OCI-LY7 (cell line): Measurements from ENCODE around the gene PARP3. TPM values are rescaled to one million over a fixed set of nuclear protein-coding genes. Genes with fewer than 3 reads are reported as not detected.

Source experiments
- BruUV-seq: library from RNA; stranded (reverse); fragments of 400-500 nt; replicated peaks from 2 replicates; lab custom pipeline; 2021; lab: Mats Ljungman, UMichigan
- CTCF ChIA-PET: fragments of 300-600 bp; sonication (Branson Sonifier 250); formaldehyde crosslinking; loops from one replicate; lab custom pipeline; 2022; ENCODE audit warnings: antibody characterized with exemption; ENCODE audit not compliant: unreplicated experiment; lab: Charles Lee
- POLR2A ChIA-PET: fragments of 300-600 bp; sonication (Branson Sonifier 250); formaldehyde crosslinking; loops from one replicate; lab custom pipeline; 2022; ENCODE audit warnings: antibody characterized with exemption; lab: Charles Lee
- DNase-seq: peaks from one replicate; pipeline ENCODE4 v3.0.0-alpha.2; 2015; ENCODE audit warnings: low spot score
- H2AFZ ChIP-seq: fragments of 200-600 bp; sonication (generic), shearing (Covaris generic); 2 replicates; pipeline ENCODE4 v1.6.1; 2014; ENCODE audit warnings: mild to moderate bottlenecking, antibody characterized with exemption, low read length, moderate library complexity
- H3K27ac ChIP-seq: fragments of 200-600 bp; sonication (generic); 2 replicates; pipeline ENCODE4 v1.5.1; 2014; ENCODE audit warnings: mixed run types, low read depth, mild to moderate bottlenecking, moderate library complexity, low read length, inconsistent platforms; ENCODE audit not compliant: poor library complexity, severe bottlenecking
- H3K36me3 ChIP-seq: fragments of 200-600 bp; sonication (generic); 2 replicates; pipeline ENCODE4 v1.6.1; 2014; ENCODE audit warnings: mild to moderate bottlenecking, antibody characterized with exemption, low read length, moderate library complexity, mixed read lengths; ENCODE audit not compliant: insufficient read depth
- H3K4me1 ChIP-seq: fragments of 200-600 bp; sonication (generic); 2 replicates; pipeline ENCODE4 v1.5.1; 2014; ENCODE audit warnings: mild to moderate bottlenecking, low read length; ENCODE audit not compliant: insufficient read depth, poor library complexity, severe bottlenecking
- H3K4me2 ChIP-seq: fragments of 200-600 bp; sonication (generic); 2 replicates; pipeline ENCODE4 v1.6.1; 2014; ENCODE audit warnings: mild to moderate bottlenecking, low read length
- H3K4me3 ChIP-seq: fragments of 200-600 bp; sonication (generic); 2 replicates; pipeline ENCODE4 v1.5.1; 2014; ENCODE audit warnings: mild to moderate bottlenecking, low read depth, low read length; ENCODE audit not compliant: poor library complexity, severe bottlenecking
- H3K79me2 ChIP-seq: fragments of 200-600 bp; sonication (generic); 2 replicates; pipeline ENCODE4 v1.6.1; 2016; ENCODE audit warnings: low read depth, mild to moderate bottlenecking, low read length, moderate library complexity, mixed read lengths; ENCODE audit not compliant: insufficient read depth
- H3K9me2 ChIP-seq: fragments of 200-600 bp; sonication (generic); 2 replicates; pipeline ENCODE4 v1.6.1; 2016; ENCODE audit warnings: mild to moderate bottlenecking, low read length, mixed read lengths; ENCODE audit not compliant: insufficient read depth
- H3K9me3 ChIP-seq: fragments of 200-600 bp; sonication (generic); 2 replicates; pipeline ENCODE4 v1.6.1; 2014; ENCODE audit warnings: mild to moderate bottlenecking, mixed run types, low read length, mixed read lengths
- H4K20me1 ChIP-seq: fragments of 200-600 bp; sonication (generic); 2 replicates; pipeline ENCODE4 v1.6.1; 2014; ENCODE audit warnings: mild to moderate bottlenecking, antibody characterized with exemption, low read length, moderate library complexity, mixed read lengths; ENCODE audit not compliant: insufficient read depth
- CTCF ChIP-seq: fragments of 200-600 bp; sonication (generic); conservative IDR thresholded peaks from 2 replicates; pipeline ENCODE4 v1.5.1; 2014; ENCODE audit warnings: mild to moderate bottlenecking, antibody characterized with exemption, low read length, moderate library complexity, mixed read lengths
- EZH2phosphoT487 ChIP-seq: fragments of 200-600 bp; sonication (generic); IDR thresholded peaks from 2 replicates; pipeline ENCODE4 v1.6.1; 2018; ENCODE audit warnings: low read depth, borderline replicate concordance, mild to moderate bottlenecking, mixed run types, antibody characterized with exemption, low read length, moderate library complexity, mixed read lengths
- intact Hi-C: fragments of 100-400 bp; cut with micrococcal nuclease; formaldehyde crosslinking; loops from one replicate; pipeline ENCODE4 v1.10.0; 2022; ENCODE audit not compliant: unreplicated experiment
- total RNA-seq, 2 experiments: library from RNA; depleted of rRNA in 1 of 2; stranded (reverse); fragments of >200 nt in 1 of 2; shearing (Covaris generic) in 1 of 2; gene quantifications; 2 replicates each; pipeline ENCODE4 v1.2.3, GENCODE V29; 2014 to 2022

PARP3 gene
- total RNA-seq, 2 experiments from 2014 or later = 11.9 to 12.0 TPM

DNA sequence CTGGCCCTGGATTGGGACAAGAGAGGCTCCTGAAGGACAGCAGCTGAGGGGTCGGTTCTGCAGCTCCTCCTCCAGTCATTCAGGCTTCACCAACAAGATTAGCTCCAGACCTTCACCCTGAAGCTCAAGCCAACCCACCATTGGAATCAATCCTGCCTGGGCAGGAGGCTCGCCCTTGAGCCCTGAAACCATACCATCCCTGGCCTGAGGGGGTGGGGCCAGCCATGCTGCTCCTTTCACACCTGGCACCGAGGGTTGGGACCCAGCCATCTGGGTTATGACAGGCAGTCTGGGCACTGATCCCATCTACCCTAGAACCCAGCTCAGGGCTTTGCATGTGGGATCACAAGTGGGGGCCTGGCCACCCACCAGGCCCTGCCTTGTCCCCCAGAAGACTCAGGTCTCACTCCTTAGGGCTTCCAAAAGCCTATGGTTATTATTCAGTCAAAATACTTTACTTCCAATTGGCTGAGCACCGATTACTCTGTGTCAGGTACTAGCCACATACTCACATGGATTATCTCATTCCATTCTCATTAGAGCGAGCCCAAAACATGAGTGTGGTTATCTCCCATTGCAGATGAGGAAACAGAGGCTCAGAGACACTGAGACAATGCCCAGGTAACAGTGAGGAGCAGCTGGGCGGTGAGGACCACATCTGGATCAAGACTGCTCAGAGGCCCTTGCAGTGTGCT is 28.6 kb downstream of the PARP3 start:
- H3K9me3 ChIP-seq = no peaks in the 10 kb centered on the region
- peaks cover 26% of the 10 kb centered on the region for H3K4me1 ChIP-seq
- no TSS peak for BruUV-seq
- intact Hi-C loops = no loop called here
- H3K36me3 ChIP-seq = no peaks in the 10 kb centered on the region
- no peak overlapping the region for H2AFZ ChIP-seq
- H3K9me2 ChIP-seq = no peaks in the 10 kb centered on the region
- DNase-seq = no peak
- H3K27ac ChIP-seq = no peak overlapping the region
- H3K79me2 ChIP-seq = no peaks in the 10 kb centered on the region
- TF ChIP-seq EZH2phosphoT487 (no peak), CTCF (no peak)
- no peak overlapping the region for H3K4me3 ChIP-seq
- no peaks in the 10 kb centered on the region for H4K20me1 ChIP-seq
- ChIA-PET POLR2A (interaction anchor here (0.6 kb wide), 1 partner anchor 177 kb away, joined by 3 read pairs; no protein-coding TSS in a partner anchor), CTCF (no interaction called here)
- no peak overlapping the region for H3K4me2 ChIP-seq

DNA sequence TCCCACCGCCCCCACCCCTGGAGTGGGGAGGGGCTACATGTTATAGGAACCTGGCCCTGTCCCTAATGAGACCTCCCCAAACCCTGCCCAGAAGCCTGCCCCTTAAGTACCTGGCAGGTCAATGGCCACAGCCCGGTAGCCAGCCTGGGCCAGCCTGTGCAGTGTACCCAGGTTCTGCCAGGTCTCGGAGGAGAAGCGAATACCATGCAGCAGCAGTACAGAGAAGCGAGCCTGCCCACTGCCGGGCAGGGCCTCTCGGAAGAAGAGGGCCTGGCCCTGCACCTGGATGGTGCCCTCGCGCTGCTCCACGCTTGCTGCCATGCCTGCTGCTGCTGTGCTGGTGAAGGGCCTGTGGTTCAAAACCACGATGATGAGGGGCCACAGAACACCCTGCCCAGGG is 29.2 kb downstream of the PARP3 start:
- no peaks in the 10 kb centered on the region for H3K9me3 ChIP-seq
- H3K9me2 ChIP-seq = no peaks in the 10 kb centered on the region
- no peak for TF ChIP-seq CTCF
- TF ChIP-seq EZH2phosphoT487 = no peak
- no peaks in the 10 kb centered on the region for H3K79me2 ChIP-seq
- no peak for DNase-seq
- no peak overlapping the region for H3K4me3 ChIP-seq
- H3K36me3 ChIP-seq = no peaks in the 10 kb centered on the region
- intact Hi-C loops = no loop called here
- H3K4me2 ChIP-seq = no peak overlapping the region
- H2AFZ ChIP-seq = no peak overlapping the region
- peaks cover 29% of the 10 kb centered on the region for H3K4me1 ChIP-seq
- ChIA-PET CTCF (no interaction called here), POLR2A (no interaction called here)
- no peaks in the 10 kb centered on the region for H4K20me1 ChIP-seq
- H3K27ac ChIP-seq = no peak overlapping the region
- BruUV-seq = no TSS peak
